ENCODE data around the gene AGAP2. TPM values are rescaled to one million over a fixed set of nuclear protein-coding genes. Genes with fewer than 3 reads are reported as not detected.
A peak's percentile ranks its signal among the peaks of the same experiment; 100 is the strongest.

AGAP2 gene
- total and polyA plus RNA-seq, 9 of the 15 experiments (the other 6 are each of a cell fraction or from before 2014, with no cell fraction given): 0.04 to 0.77 (median 0.28) TPM; not detected in 1

GRCh38 chr12:57754411-57755193 lies 16.1 kb upstream of the AGAP2 start, which contains the start of gene MARCHF9:
MARCHF9 (plus strand) TSS chr12:57755103; CDS start chr12:57755529, 426 bp downstream.
- Histone ChIP-seq H3K36me3 (ENCODE audit: control insufficient read depth, insufficient read depth, low read length) (peaks cover 34% of the 10 kb centered on the region), H3K27ac (ENCODE audit: extremely low read depth, low read depth, low read length) (peak within 1 kb of the TSS; percentile 71), H3K9me1 (ENCODE audit: control insufficient read depth, insufficient read depth, low read length) (no peaks in the 10 kb centered on the region), H3K9ac (ENCODE audit: insufficient read depth in 1 of 2, low read depth in 2 of 2, low read length in 2 of 2) (peak within 1 kb of the TSS; percentile 62 to 90), H4K20me1 (replicated peaks; ENCODE audit: control insufficient read depth, insufficient read depth, low read length) (no peaks in the 10 kb centered on the region), H3K27me3 (ENCODE audit: control insufficient read depth in 2 of 2, insufficient read depth in 2 of 2, low read length in 2 of 2) (no peaks in the 10 kb centered on the region), H3K4me1 (replicated peaks in 1 of 2; ENCODE audit: control insufficient read depth in 2 of 2, insufficient read depth in 2 of 2, low read length in 2 of 2) (peaks cover 40 to 41% of the 10 kb centered on the region in 2 experiments), H3K79me2 (ENCODE audit: control insufficient read depth, insufficient read depth, low read length) (peaks cover 39% of the 10 kb centered on the region), H2AFZ (ENCODE audit: low read depth, low read length) (peak within 1 kb of the TSS; percentile 68), H3K4me2 (ENCODE audit: insufficient read depth, low read length) (peak within 1 kb of the TSS; percentile 94), H3K9me3 (replicated peaks; ENCODE audit: control insufficient read depth, insufficient read depth, low read depth, low read length) (no peaks in the 10 kb centered on the region), H3K4me3 (peak within 1 kb of the TSS; percentile 50)
- POLR2A ChIA-PET: interaction anchor here (0.9 to 1.0 kb wide), 4 partner anchors 9 to 21 kb away, joined by 3 to 5 read pairs (median 3); partner anchors contain the start of genes EEF1AKMT3 and METTL1
- WGBS (ENCODE audit: insufficient coverage, low coverage, missing lambda C conversion rate): 6% methylated on average over 6 of the region's 41 CpGs
- DNase-seq (ENCODE audit: extremely low read depth in 1 of 4, low spot score in 3 of 4) (peak; percentile 86 to 89 (median 87)), FAIRE-seq (no peak), ATAC-seq (peak; percentile 60)
- intact Hi-C loops (cut with micrococcal nuclease): no loop called here
- no TSS peak for BruUV-seq (replicated peaks)
- in situ Hi-C loops (cut with MboI): no loop called here
- CTCF ChIA-PET (ENCODE audit: low intra/inter-chr PET ratio): no interaction called here
- TF ChIP-seq OTX1 (CRISPR knock-in tag; IDR thresholded peaks at IDR 0.05) (peak; percentile 72; the same call in 1 of the 2 replicates), SMARCA5 (IDR thresholded peaks at IDR 0.05) (0 out of 2 replicates have a peak, but pooled peaks have one; percentile 47), NCOA4 (IDR thresholded peaks at IDR 0.05; ENCODE audit: partially characterized antibody) (no peak), ZNF644 (tag; IDR thresholded peaks at IDR 0.05; ENCODE audit: low read depth) (no peak), ATF4 (CRISPR knock-in tag; IDR thresholded peaks at IDR 0.05) (no peak), DPF2 (IDR thresholded peaks at IDR 0.05) (peak; percentile 74), RREB1 (CRISPR knock-in tag; IDR thresholded peaks at IDR 0.05) (no peak), TAF15 (IDR thresholded peaks at IDR 0.05; ENCODE audit: low read depth, low read length) (no peak), NR3C1 (CRISPR knock-in tag; IDR thresholded peaks at IDR 0.05) (no peak), ZNF146 (CRISPR knock-in tag; IDR thresholded peaks at IDR 0.05; ENCODE audit: unreplicated experiment) (no peak), LCOR (CRISPR knock-in tag; IDR thresholded peaks at IDR 0.05) (no peak)
- TF ChIP-seq, protein P1, sequence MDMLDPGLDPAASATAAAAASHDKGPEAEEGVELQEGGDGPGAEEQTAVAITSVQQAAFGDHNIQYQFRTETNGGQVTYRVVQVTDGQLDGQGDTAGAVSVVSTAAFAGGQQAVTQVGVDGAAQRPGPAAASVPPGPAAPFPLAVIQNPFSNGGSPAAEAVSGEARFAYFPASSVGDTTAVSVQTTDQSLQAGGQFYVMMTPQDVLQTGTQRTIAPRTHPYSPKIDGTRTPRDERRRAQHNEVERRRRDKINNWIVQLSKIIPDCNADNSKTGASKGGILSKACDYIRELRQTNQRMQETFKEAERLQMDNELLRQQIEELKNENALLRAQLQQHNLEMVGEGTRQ (CRISPR knock-in tag; IDR thresholded peaks at IDR 0.05): no peak
- TF ChIP-seq, protein P2, sequence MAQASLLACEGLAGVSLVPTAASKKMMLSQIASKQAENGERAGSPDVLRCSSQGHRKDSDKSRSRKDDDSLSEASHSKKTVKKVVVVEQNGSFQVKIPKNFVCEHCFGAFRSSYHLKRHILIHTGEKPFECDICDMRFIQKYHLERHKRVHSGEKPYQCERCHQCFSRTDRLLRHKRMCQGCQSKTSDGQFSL (CRISPR knock-in tag; IDR thresholded peaks at IDR 0.05): no peak
- TF ChIP-seq, protein P2 (tag; IDR thresholded peaks at IDR 0.05): 0 out of 4 replicates have a peak, but pooled peaks of 1 of the 2 experiments have one; percentile 13
